ENCODE measurements around the gene CNPPD1. TPM values are rescaled to one million over a fixed set of nuclear protein-coding genes. Genes with fewer than 3 reads are reported as not detected.

CNPPD1 gene
- total RNA-seq, 1 donor from 2014 or later: 24.1 TPM

DNA sequence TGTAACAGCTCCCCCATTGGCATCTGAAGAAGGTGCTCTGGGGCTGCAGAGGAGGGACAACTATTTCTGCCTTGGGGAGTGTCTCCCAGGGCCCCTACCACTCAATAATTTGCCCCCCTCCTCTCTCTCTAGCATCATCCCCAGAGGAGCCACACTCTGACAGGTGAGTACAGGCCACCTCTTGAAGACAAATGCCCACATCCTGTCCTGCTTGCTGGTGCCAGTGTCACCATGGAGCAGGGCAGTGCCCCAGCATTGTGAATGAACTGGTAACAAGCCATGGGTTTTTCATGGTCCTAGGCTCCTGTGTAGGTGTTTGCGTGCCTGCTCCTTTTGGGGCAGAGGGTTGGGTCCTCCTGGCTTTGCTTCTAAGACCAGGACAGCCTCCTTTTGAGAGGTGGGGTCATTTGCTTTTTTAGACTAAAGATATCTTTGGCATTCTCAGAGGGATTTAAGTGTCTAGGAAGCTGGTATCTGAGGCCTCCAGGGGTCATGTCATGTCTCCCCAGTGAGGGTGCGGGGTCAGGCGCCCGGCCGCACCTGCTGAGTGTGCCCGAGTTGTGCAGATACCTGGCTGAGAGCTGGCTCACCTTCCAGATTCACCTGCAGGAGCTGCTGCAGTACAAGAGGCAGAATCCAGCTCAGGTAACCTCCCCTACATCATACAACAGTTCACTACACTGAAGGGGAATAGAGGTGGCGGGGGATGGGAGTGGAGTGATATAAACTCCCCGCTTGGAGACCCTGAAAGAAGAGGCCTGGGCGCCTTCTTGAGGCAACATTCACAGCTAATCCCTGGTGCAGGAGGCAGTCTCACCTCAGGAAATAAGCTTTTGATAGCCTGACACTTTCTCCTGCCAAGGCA, 3.1 kb upstream of the CNPPD1 start:
- no peak for DNase-seq

DNA sequence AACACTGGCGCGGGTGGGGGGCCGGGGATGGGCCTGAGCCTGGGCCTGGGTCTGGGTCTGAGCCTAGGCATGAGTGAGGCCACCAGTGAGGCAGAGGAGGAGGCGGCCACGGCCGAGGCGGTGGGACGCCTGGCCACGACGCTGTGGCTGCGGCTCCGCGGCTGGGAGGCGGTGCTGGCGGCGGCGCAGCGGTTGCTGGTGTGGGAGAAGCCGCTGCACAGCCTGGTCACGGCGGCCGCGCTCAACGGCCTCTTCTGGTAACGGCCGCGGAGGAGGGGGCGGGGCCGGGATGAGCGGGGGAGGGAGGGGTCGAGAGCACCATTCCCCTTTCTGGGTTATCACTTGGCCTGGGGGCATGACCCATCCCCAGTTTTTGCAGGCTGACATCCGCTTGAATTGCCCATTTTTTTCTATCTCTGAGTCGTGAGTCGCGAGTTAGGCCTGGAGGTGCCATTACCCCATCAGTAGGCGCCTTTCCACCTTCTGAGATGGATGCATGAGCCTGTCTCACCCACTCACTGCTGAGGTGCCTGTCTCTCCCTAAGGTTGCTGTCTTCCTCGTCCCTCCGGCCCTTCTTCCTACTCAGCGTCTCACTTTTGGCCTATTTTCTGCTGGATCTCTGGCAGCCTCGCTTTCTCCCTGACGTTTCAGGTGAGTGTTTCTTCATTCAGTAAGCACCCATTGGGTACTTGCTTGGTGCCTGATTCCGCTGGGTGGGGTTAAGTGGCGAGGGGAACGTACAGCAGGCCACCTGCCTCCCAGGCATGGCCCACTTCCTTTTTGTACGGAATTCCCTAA, 1.9 kb upstream of the CNPPD1 start:
- no peak for DNase-seq

DNA sequence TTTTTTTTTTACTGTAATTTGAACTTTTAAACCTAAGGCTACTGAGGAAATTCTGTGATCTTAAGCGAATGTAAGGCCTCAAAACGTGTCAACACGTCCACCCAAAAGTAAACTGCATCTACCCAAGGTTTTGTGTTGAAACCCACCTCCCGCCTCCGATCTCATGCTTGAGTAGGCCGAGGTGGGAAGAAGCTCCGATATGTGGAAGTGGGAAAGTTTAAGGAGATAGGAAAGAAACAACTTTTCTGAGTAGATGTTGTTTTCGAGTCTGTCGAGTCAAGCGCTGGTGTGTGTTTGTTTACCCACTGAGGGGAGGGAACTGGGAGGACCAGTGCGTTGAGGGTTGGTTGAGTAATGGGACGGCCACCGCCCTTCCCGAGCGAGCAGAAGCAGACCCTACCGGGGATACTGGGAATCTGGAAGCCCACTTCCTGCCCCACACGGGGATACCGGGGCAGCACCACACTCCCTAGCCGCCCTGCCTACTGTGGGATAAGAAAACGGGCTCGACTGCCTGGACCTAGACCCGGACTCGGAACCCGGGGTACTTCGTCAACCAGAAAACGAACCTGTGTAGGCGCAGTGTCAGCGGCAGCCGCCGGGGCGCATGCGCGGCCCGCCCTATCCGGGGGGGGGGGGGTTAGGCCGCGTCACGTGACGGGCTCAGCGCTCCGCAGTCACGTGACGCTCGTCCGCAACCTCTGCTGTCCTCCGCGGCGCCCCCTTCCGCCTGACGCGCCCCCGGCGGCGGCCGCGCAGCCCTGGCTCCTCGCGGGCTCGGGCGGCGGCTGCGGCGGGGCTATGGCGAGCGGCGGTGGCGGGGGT, 1.0 kb upstream of the CNPPD1 start, which contains the start of gene RETREG2:
Gene RETREG2, plus strand, starts transcription at position 724 of the 825 bp plus-strand sequence. Its CDS starts 78 bp downstream, at position 802.
- DNase-seq: peak; percentile 81

DNA sequence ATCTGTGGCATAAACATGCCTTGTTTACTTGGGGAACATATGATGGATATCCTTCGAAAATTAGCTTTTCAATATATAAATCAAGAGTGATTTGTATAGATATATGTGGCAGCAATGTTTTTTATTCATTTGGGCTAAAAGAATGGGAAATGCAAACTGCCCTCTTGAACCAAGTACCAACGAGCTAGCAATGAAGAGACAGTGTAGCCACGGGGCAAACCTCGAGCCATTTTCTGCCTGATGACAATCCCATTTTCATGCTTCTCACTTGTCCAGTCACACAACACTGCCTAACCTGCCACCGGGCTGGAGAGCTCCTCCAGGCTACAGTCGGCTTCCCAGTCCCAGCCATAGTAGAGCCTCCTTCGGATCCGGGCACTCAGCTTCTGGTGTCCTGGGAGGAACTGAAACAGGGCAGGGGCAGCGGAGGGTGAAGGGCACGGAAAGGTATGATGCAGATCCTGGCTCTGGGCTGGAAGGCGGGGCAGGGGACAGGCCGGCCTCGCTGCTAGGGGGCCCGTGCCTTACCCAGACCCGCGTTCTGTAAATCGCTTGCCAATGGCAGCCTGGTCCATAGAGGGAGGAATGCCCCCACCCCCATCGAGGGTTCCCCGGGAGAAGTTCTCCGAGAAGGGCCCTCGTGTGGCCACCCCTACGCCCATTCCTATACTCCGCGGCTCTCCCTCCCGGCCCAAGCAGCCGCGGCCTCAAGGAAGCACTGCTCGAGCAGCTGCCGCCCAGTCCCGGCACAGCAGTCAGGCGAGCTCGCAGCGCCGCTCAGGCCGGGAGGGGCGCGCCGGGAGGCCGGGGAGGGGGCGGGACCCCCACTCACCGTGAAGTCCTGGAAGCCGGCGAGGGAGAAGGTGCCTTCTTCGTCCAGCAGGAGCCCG, 552 bp downstream of the CNPPD1 start:
- no peak for DNase-seq

DNA sequence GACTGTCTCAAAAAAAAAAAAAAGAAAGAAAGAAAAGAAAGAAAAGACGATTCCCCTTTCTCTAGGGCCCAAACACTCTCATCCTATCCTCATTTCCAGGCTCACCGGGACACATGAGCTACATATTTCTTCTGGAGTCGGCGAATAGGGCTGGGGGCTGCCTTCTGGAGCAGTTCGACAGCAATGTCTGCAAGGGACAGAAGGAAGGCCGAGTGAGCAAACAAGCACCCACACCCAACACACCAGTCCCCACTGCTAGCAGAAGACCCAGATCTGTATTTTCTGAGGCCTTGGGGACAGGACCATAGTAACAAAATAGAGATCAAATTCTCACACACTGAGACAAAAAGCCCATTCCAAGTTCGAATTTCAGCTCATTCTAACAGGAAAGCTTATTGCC, 1.2 kb downstream of the CNPPD1 start:
- no peak for DNase-seq

DNA sequence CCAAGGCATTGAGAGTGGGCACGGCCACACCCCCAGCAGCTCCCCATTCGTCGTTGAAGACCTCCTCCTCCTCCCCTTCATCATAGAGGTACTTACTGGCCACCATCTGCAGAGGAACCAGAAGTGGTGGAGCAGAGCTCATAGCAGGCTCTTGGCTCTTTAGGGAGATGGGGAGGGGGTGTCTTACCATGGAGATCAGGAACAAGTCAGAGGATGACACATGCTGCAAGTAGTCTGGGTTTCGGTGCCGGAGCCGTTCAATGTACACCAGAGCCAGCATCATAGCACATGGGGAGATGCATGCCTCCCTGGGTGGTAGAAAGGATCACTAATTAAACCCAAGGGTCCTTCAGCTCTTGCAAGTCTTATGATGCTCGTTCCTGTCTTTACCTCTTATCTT, 1.9 kb downstream of the CNPPD1 start:
- no peak for DNase-seq

DNA sequence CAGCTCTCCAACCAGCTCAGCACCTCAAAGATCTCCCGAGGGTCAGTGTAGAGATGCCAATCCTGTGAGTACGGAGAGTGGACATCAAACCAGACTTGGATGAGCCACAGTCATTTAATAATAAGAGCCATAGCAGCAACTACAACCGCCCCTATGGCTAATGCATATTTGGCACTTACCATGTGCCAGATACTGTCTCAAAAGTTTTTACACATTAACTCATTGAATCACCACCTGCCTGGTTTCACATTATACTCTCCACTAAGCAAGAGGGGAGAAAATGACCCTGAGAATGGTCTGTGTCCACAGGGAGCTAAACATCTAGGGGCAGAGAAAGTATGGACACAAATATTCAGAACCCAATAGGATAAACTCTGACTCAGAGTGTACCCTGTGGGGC, 2.6 kb downstream of the CNPPD1 start:
- no peak for DNase-seq

DNA sequence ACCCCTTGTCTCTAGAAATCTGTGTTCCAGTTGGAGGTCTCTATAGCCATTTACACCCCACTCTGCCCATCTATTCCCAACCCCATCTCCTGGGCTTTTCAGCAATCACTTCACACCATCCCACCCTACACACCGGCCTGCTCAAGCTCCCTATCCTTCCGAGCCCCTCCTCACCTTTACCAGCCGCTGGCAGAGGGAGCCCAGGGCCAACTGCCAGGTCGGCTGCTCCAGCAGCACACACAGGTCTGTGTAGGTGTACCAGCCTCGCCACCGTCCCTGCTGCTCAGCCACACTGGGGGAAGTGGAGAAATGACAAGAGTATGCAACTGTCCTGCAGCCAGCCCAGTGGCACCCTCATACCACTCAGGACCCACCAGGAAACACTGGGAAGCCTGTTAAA, 3.5 kb downstream of the CNPPD1 start:
- no peak for DNase-seq

DNA sequence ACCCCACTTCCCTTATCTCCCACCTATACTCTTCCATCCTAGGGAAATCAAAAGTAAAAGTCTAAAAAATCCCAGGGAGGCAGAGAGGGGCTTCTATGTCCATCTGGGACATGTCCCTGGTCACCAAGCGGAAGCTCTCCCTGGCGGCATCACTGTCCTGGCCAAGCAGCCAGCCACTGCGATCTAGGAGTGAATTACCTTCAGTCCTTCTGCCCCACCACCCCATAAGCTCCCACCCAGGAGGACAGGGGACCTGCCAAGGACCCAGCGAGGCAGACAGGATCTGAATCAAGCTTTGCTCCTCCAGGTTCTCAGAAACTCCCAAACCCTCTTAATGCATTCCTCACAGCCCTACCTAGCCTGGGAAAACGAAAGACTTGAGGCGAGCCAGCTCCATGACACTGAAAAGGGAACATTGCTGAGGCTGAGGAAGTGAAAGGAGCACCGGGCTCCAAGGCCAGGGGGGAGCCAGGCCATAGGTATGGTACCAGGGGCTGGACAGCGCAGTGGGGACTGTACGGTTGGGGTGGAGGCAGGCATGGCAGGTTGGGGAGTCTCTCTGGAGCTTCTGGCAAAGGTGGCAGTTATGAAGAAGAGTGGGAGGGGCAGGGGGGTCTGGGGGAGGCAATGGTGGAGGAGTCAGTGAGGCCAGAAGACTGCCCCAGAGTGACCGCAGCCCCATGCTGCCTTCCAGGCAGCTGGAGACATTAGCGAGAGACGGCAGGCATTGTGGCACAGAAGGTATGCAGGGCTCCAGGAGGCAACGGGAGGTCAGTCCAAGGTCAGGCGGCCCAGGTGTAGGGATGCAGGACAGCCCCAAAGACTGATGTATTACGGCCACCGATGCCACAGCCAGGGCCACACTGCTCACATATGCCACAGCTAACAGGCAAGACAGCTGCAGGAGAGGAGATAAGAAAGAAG, 4.2 kb downstream of the CNPPD1 start:
- no peak for DNase-seq

DNA sequence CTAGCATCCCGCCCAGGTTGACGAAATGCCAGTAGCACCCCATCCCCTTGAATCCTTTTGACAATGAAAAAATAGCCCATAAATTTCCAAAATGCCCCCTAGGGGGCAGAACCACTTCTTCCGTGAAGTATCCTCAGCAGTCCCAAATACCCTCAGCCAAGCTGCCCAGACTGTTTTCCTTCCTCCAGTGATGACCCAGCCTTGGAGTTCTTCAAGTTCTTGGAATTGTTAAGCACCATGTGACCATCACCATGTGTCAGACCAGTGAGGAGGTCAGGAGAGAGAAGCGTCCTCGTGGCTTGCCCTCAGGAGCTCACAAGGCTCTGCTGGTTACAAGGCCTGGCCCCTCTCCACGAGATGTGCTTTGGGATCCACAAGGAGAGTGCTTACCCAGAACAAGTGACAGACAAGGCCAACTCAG, 5.5 kb downstream of the CNPPD1 start:
- DNase-seq: no peak

DNA sequence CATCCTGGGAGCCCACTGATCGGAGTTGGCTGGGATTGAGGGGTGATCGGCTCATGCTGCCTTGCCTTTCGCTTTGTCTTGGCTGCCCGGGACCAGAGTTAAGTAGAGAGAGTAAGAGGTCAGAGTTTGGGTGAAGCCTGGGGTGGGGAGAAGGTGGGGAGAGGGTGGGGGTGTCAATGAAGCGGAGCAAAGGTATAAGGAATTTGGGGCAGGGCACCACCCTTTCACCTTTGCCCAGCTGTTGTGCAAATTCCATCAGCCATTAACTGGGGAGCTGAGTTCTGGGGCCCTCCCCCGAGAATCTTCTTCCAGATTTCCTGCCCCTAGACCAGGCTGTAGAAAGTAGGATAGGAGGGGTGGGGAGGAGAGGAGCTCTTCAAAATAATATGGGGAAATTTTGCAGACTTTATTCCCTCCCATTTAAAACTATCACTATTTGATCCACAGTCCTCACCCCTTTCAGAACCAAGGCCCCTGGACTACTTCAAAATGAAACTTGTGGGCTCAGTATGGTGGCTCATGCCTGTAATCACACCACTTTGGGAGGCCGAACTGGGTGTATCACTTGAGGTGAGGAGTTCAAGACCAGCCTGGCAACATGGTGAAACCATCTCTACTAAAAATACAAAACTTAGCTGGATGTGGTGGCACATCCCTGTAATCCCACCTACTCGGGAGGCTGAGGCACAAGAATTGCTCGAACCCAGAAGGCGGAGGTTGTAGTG, 6.6 kb downstream of the CNPPD1 start, which contains the start of gene SLC23A3:
Gene SLC23A3, minus strand, starts transcription at position 100 of the 725 bp plus-strand sequence. Its CDS starts 45 bp downstream, at position 55.
- no peak for DNase-seq

DNA sequence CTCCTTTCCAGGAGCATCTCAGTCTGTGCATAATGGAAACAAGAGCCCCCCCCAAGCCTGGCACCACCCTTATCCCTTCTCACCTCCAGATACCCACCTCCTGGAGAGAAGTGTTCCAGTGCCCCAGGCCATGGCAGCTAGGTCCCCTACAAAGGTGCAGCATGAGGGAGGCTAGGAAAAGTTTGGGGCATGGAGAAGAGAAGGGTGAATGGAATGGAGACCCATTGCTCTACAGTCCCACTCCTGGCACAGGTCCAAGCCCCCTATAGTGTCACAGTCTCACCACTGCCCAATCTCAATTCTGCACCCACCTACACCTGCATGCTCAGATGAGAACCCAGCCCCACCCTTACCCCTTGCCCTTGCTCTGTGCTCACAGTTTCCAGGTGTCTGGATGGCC, 7.8 kb downstream of the CNPPD1 start:
- no peak for DNase-seq

DNA sequence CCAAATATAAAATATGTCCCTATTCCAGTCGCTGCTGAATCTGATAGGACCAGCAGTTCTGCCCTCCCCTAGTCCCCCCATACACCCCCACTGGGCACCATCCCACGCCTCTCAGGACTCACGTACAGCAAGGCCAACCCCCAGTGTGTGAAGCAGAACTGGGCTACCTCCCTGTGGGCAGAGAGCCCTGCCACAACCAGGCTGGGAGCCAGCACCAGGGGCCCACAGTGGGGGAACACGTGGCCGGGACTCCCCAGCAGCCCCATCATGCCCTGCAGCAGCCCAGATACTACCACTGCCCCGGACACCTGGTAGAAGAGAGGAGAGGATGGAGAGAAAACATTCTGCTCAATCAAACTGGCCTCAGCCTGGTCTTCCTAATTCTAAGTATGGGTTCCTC, 8.2 kb downstream of the CNPPD1 start:
- no peak for DNase-seq

DNA sequence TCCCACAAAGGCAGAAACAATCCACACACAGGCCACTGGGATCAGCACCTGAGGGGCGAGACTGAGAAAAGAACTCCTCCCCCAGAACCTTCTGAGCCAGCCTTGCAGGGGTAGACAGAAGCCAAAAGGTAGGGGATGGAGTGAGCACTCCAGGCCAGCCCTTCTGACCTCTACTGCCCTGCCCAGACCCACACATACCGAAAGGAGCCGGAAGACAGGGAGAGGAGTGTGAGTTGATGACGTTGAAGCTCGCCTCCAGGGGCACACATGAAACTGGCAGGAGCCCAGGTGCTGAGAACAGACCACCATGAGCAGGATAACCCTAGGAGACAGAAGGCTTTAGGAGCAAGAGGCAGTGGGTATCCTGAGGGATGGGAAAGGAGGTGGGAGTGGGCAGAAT, 8.7 kb downstream of the CNPPD1 start:
- DNase-seq: no peak

DNA sequence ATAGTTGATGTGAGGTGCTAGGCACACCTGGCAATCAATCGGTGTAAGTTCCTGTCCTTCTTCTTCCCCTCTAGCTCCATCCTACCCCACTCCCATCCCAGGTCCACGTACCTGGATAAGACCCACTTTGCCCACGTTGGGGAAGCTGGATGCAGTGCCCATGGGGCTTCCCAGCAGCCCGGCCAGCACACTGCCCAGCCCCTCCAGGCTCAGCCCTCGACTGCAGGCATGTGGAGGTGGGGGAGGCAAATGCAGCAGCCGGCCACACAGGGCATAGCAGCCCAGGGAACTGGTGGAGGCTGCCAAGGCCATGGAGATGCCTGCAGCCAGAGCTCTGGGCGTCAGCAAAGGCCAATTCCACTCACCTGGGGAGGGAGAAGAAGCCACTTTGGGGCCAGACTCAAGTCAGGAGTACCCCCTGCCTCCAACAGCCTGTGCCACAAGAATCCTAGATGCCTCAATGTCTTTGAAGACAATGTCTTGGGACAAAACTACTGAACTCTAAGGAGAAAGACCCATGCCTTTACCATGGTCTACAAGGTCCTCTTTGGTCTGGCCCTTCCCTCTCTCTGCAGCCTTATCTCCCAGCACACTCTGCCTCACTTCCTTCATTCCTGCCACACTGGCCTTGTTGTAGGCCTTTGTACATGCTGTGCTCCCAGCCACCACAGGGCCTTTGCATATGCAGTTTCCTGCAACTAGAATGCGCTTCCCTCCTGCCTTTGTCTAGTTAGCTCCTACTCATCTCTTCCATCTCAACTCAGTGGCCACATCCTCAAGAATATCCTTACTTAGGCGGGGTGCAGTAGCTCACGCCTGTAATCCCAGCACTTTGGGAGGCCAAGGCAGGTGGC, 11.4 kb downstream of the CNPPD1 start:
- no peak for DNase-seq

DNA sequence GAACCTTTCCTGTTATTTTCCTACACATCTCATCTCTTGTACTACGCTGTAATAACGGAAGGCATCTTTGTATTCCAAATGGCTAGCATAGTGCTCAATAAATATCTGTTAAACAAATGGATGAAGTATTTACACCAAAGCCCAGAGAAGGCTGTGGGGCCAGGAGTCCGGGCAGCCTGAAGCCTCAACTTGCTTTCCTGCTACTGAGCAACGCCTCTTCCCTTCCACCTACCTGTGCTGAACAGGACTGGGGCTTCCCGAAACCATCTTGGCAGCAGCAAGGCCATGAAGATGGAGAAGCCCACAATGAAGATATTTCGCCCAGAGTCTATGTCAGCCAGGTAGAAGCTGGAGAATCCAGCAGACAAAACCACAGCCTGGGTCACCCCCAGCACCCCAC, 13.6 kb downstream of the CNPPD1 start:
- DNase-seq: no peak

DNA sequence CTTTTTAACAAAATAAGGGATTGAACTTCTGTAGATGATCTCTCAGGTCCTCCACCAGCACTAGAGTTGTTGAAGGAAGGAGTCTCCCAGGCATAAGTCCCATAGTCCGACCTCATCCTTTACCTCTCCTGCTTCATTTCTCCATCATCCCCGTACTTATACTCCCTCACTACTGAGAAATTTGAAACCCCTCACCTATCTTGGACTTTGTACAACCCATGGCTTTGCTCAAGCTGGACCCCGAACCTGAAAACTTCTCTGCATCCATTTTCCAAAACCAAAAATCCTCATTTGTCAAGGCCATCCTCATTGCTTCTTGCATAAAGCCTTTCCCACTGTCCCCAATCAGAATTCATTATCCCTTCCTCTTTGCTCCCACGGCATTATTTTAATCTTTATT, 15.6 kb downstream of the CNPPD1 start:
- DNase-seq: no peak
